ENCODE results near the gene ABCB4. TPM values are rescaled to one million over a fixed set of nuclear protein-coding genes. Genes with fewer than 3 reads are reported as not detected.

ABCB4 gene
- total and polyA plus RNA-seq, 3 donors from 2014 or later = 1.7 to 2.6 (median 2.0) TPM

- Histone ChIP-seq H3K27ac (no peak overlapping the region), H3K4me3 (no peak overlapping the region), H3K36me3 (ENCODE audit: low read depth, missing control alignments) (no peaks in the 10 kb centered on the region), H3K9me3 (no peaks in the 10 kb centered on the region), H3K27me3 (no peaks in the 10 kb centered on the region), H3K4me1 (no peaks in the 10 kb centered on the region)
- DNase-seq = no peak
- TF ChIP-seq POLR2A (IDR thresholded peaks at IDR 0.05) (no peak), CTCF (IDR thresholded peaks at IDR 0.05) (no peak)
- intact Hi-C loops (cut with DNase I; ENCODE audit: low total_unique reads) = no loop called here
- WGBS, 2 donors = 55 to 60% methylated on average over 3 of the region's 3 CpGs
Measured at GRCh38 chr7:87482115-87482514, 6.6 kb upstream of the ABCB4 start.

GRCh38 chr7:87480386-87480785, 4.9 kb upstream of the ABCB4 start:
- intact Hi-C loops (cut with DNase I; ENCODE audit: low total_unique reads) = no loop called here
- no peak overlapping the region for H3K27ac ChIP-seq
- no peaks in the 10 kb centered on the region for H3K27me3 ChIP-seq
- 93 to 96% methylated on average over 2 of the region's 2 CpGs for WGBS, 2 donors
- H3K36me3 ChIP-seq (ENCODE audit: low read depth, missing control alignments) = no peaks in the 10 kb centered on the region
- TF ChIP-seq POLR2A (IDR thresholded peaks at IDR 0.05) (no peak), CTCF (IDR thresholded peaks at IDR 0.05) (no peak)
- no peak overlapping the region for H3K4me3 ChIP-seq
- no peaks in the 10 kb centered on the region for H3K4me1 ChIP-seq
- H3K9me3 ChIP-seq = no peaks in the 10 kb centered on the region
- DNase-seq = no peak

DNA sequence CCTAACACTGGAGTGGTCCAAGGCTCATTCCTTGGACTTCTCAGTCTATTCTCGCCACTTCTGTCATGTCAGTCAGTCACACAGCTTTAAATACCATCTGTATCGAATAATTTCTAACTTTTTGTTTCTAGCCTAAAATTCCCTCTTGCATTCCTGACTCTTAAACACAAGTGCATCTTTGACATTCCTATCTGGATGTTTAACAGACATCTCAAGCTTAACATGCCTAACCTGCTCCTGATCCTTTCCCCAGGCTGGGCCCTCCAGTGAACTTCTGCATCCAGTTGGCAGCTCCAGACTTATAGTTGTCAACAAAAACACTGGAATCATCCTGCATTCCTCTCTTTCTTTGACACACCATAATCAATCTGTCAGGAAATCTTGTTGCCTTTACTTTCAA, 4.5 kb upstream of the ABCB4 start:
- Histone ChIP-seq H3K36me3 (ENCODE audit: low read depth, missing control alignments) (no peaks in the 10 kb centered on the region), H3K27me3 (no peaks in the 10 kb centered on the region), H3K4me1 (peaks cover 3% of the 10 kb centered on the region), H3K4me3 (no peak overlapping the region), H3K27ac (no peak overlapping the region), H3K9me3 (no peaks in the 10 kb centered on the region)
- intact Hi-C loops (cut with DNase I; ENCODE audit: low total_unique reads) = no loop called here
- 76 to 78% methylated on average over 2 of the region's 2 CpGs for WGBS, 2 donors
- TF ChIP-seq POLR2A (IDR thresholded peaks at IDR 0.05) (no peak), CTCF (IDR thresholded peaks at IDR 0.05) (no peak)
- DNase-seq = no peak

- no peak for DNase-seq
- no peaks in the 10 kb centered on the region for H3K27me3 ChIP-seq
- no peaks in the 10 kb centered on the region for H3K36me3 ChIP-seq (ENCODE audit: low read depth, missing control alignments)
- intact Hi-C loops (cut with DNase I; ENCODE audit: low total_unique reads) = no loop called here
- TF ChIP-seq POLR2A (IDR thresholded peaks at IDR 0.05) (no peak), CTCF (IDR thresholded peaks at IDR 0.05) (no peak)
- peak overlapping the region; percentile 45 to 58 for H3K4me3 ChIP-seq
- no peaks in the 10 kb centered on the region for H3K9me3 ChIP-seq
- no peak overlapping the region for H3K27ac ChIP-seq
- WGBS, 2 donors = 26 to 27% methylated on average over 8 of the region's 8 CpGs
- H3K4me1 ChIP-seq = peaks cover 4% of the 10 kb centered on the region
Measured at GRCh38 chr7:87476179-87476557, 688 bp upstream of the ABCB4 start.

DNA sequence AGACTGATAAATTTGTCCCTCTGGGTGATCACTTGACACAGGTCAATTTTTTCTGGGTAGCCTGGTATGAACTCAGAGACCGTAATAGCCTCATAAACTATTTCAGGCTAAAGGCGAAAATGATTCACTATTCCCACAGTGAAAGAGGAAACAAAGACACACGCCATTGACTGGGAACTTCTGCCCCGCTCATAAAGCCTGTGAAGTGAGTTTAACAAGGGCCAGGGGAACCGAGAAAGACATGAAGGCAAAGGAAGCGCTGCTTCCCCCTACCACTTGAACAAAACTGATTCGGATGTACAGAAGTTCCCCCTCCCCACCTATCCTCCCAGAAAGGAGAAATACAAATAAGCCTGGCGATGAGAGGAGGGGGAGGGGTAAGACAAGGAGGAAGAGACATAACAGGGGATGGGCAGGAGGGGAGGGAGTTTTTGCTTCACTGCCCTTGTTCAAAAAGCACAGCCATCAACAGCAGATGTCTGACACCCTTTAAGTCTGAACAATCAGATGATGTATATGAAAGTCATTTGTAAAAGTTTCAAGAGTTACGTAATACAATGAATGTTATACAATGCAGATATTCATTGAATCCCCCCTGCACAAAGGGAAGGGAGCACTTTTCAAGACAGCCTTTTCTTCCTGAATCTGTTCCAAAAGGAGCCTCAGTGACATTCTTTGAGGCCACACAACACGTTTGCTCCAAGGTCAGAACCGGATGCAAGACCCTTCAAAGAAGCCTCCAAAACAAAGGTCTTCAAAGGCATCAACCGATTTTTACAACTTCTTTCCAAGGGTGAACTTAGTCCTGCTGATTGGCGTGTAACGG, 734 bp downstream of the ABCB4 start:
- intact Hi-C loops (cut with DNase I; ENCODE audit: low total_unique reads) = no loop called here
- Histone ChIP-seq H3K4me3 (peak overlapping the region; percentile 45 to 58), H3K4me1 (peaks cover 4% of the 10 kb centered on the region), H3K9me3 (no peaks in the 10 kb centered on the region), H3K36me3 (ENCODE audit: low read depth, missing control alignments) (no peaks in the 10 kb centered on the region), H3K27ac (no peak overlapping the region), H3K27me3 (no peaks in the 10 kb centered on the region)
- TF ChIP-seq POLR2A (IDR thresholded peaks at IDR 0.05) = no peak
- no peak for TF ChIP-seq CTCF (IDR thresholded peaks at IDR 0.05)
- WGBS, 2 donors = 17 to 33% methylated on average over 11 to 14 of the region's 14 CpGs
- peak; percentile 15 for DNase-seq

Data from testis (tissue), 3 donors.